OCI-LY1 (cell line): ENCODE measurements around the gene RNASE1.

Source experiments
- H2AFZ ChIP-seq: fragments of 200-600 bp; sonication (generic), shearing (Covaris generic); 2 replicates; pipeline ENCODE4 v1.6.0; 2014; ENCODE audit warnings: antibody characterized with exemption, mild to moderate bottlenecking, low read length
- H3F3A ChIP-seq: fragments of 200-600 bp; sonication (generic), shearing (Covaris generic); 2 replicates; pipeline ENCODE4 v1.6.0; 2014; ENCODE audit warnings: mild to moderate bottlenecking, antibody characterized with exemption, low read length, moderate library complexity; ENCODE audit not compliant: insufficient read depth
- H3K27ac ChIP-seq: fragments of 200-600 bp; sonication (generic); 2 replicates; pipeline ENCODE4 v1.5.1; 2014; ENCODE audit warnings: low read length, mixed run types, mild to moderate bottlenecking, low read depth; ENCODE audit not compliant: poor library complexity, severe bottlenecking
- H3K27me3 ChIP-seq: fragments of 200-600 bp; sonication (generic); 2 replicates; pipeline ENCODE4 v1.6.0; 2014; ENCODE audit warnings: antibody characterized with exemption, mild to moderate bottlenecking, low read length, moderate library complexity; ENCODE audit not compliant: insufficient read depth
- H3K36me3 ChIP-seq: fragments of 200-600 bp; sonication (generic); 2 replicates; pipeline ENCODE4 v1.6.1; 2014; ENCODE audit warnings: mild to moderate bottlenecking, antibody characterized with exemption, low read length, moderate library complexity, mixed read lengths; ENCODE audit not compliant: insufficient read depth
- H3K4me1 ChIP-seq: fragments of 200-600 bp; sonication (generic); 2 replicates; pipeline ENCODE4 v1.5.1; 2014; ENCODE audit warnings: mild to moderate bottlenecking, low read length, moderate library complexity; ENCODE audit not compliant: insufficient read depth, severe bottlenecking
- H3K4me2 ChIP-seq: fragments of 200-600 bp; sonication (generic), shearing (Covaris generic); 2 replicates; pipeline ENCODE4 v1.6.1; 2014; ENCODE audit warnings: low read length
- H3K4me3 ChIP-seq: fragments of 200-600 bp; sonication (generic); 2 replicates; pipeline ENCODE4 v1.5.1; 2014; ENCODE audit warnings: low read length, low read depth, mild to moderate bottlenecking, mixed read lengths; ENCODE audit not compliant: poor library complexity, severe bottlenecking
- H3K79me2 ChIP-seq: fragments of 200-600 bp; shearing (Covaris generic); 2 replicates; pipeline ENCODE4 v1.6.1; 2016; ENCODE audit warnings: mixed run types, low read length, mixed read lengths; ENCODE audit not compliant: insufficient read depth
- H3K9ac ChIP-seq: fragments of 200-600 bp; sonication (generic), shearing (Covaris generic); 2 replicates; pipeline ENCODE4 v1.6.1; 2014; ENCODE audit warnings: mild to moderate bottlenecking, low read length, mixed read lengths
- H3K9me2 ChIP-seq: fragments of 200-600 bp; sonication (generic), shearing (Covaris generic); 2 replicates; pipeline ENCODE4 v1.6.1; 2014; ENCODE audit warnings: low read depth, mild to moderate bottlenecking, low read length, mixed read lengths
- H3K9me3 ChIP-seq: fragments of 200-600 bp; shearing (Covaris generic); 2 replicates; pipeline ENCODE4 v1.6.1; 2014; ENCODE audit warnings: low read length, mixed read lengths
- H4K20me1 ChIP-seq: fragments of 200-600 bp; sonication (generic), shearing (Covaris generic); 2 replicates; pipeline ENCODE4 v1.6.0; 2016; ENCODE audit warnings: mild to moderate bottlenecking, low read length; ENCODE audit not compliant: insufficient read depth
- CTCF ChIP-seq: fragments of 200-600 bp; sonication (generic), shearing (Covaris generic); IDR thresholded peaks from 2 replicates; pipeline ENCODE4 v1.5.1; 2017; ENCODE audit warnings: mild to moderate bottlenecking, antibody characterized with exemption, low read length, moderate library complexity, mixed read lengths
- EZH2 ChIP-seq: fragments of 200-600 bp; sonication (generic), shearing (Covaris generic); IDR thresholded peaks from 2 replicates; pipeline ENCODE4 v1.8.0; 2017; ENCODE audit warnings: borderline replicate concordance, mixed run types, mild to moderate bottlenecking, antibody characterized with exemption, low read length, moderate library complexity, mixed read lengths

RNASE1 gene

DNA sequence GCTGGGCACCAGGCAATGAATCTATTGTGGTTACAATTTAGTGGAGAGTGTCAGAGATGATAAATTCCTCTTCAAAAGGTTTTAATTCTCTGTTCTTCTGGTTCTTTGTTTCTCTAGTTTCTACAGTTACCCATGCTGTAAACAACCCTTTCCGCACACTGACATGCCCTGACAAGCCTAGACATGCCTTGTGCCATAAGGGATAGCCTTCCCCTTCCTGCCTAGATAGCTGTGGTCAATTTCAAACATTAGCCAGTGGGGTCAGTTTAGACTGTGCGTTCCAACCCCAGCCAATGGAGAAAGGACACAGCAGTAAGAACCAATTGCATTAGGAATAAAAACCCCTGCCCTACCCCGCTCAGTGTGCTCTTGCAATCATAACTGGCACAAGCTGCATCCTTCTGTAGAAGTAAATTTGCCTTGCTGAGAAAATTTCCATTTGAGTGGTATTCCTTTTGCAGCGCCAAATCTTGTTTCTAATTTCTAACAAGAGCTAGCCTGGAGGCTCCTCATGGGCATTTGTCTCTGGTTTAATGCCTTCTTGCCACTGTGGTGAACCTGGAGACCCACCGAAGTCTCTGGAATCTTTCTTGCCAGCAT is 50.6 kb downstream of the RNASE1 start:
- Histone ChIP-seq H3F3A (no peaks in the 10 kb centered on the region), H3K27ac (no peak overlapping the region), H4K20me1 (no peaks in the 10 kb centered on the region), H2AFZ (no peak overlapping the region), H3K36me3 (no peaks in the 10 kb centered on the region), H3K9me3 (no peaks in the 10 kb centered on the region), H3K27me3 (no peaks in the 10 kb centered on the region), H3K9ac (no peak overlapping the region), H3K4me1 (no peaks in the 10 kb centered on the region), H3K9me2 (no peaks in the 10 kb centered on the region), H3K4me2 (no peak overlapping the region), H3K4me3 (no peak overlapping the region), H3K79me2 (no peaks in the 10 kb centered on the region)
- TF ChIP-seq CTCF, result no peak
- no peak for TF ChIP-seq EZH2
